Measurements from ENCODE around the gene SMPX.
"Not testable (repeated sequence)": the region's sequence is repeated elsewhere in the genome, so short reads cannot be mapped to it uniquely, and the experiment has no call there.

SMPX gene

GRCh38 chrX:21757960-21758359 is at the start of gene SMPX:
Gene SMPX (minus strand): TSS chrX:21758116. CDS start chrX:21754290, 3,826 bp downstream.
- DNase-seq = no peak

GRCh38 chrX:21806691-21807090 is 48.8 kb upstream of the SMPX start:
- no peak for DNase-seq

GRCh38 chrX:21802839-21803238 is 44.9 kb upstream of the SMPX start:
- no peak for DNase-seq

- DNase-seq = no peak
Observed at GRCh38 chrX:21802054-21802670, 44.2 kb upstream of the SMPX start.

GRCh38 chrX:21800344-21800770 is 42.4 kb upstream of the SMPX start:
- DNase-seq = no peak

- DNase-seq = no peak
Observed at GRCh38 chrX:21799767-21800166, 41.9 kb upstream of the SMPX start.

- DNase-seq = no peak
Observed at GRCh38 chrX:21798677-21799219, 40.8 kb upstream of the SMPX start.

GRCh38 chrX:21781976-21782375 is 24.1 kb upstream of the SMPX start:
- no peak for DNase-seq

GRCh38 chrX:21781525-21781924 is 23.6 kb upstream of the SMPX start:
- DNase-seq = no peak

GRCh38 chrX:21779095-21779494 is 21.2 kb upstream of the SMPX start:
- DNase-seq = no peak

- DNase-seq = no peak
Observed at GRCh38 chrX:21778236-21778635, 20.3 kb upstream of the SMPX start.

GRCh38 chrX:21775128-21775527 is 17.2 kb upstream of the SMPX start:
- DNase-seq = not testable (repeated sequence)

GRCh38 chrX:21773036-21773435 is 15.1 kb upstream of the SMPX start:
- not testable (repeated sequence) for DNase-seq

GRCh38 chrX:21770631-21771321 is 12.9 kb upstream of the SMPX start:
- DNase-seq = no peak

GRCh38 chrX:21766101-21766500 is 8.2 kb upstream of the SMPX start:
- DNase-seq = no peak

- DNase-seq = no peak
Observed at GRCh38 chrX:21764008-21764407, 6.1 kb upstream of the SMPX start.

GRCh38 chrX:21758488-21758887 is 572 bp upstream of the SMPX start:
- DNase-seq = no peak

GRCh38 chrX:21756785-21757529 is 959 bp downstream of the SMPX start:
- DNase-seq = no peak

- DNase-seq = no peak
Observed at GRCh38 chrX:21749924-21750323, 8.0 kb downstream of the SMPX start.

GRCh38 chrX:21748235-21748634 is 9.7 kb downstream of the SMPX start:
- no peak for DNase-seq

- no peak for DNase-seq
Observed at GRCh38 chrX:21747558-21747957, 10.4 kb downstream of the SMPX start.

GRCh38 chrX:21745756-21746155 is 12.2 kb downstream of the SMPX start:
- peak; percentile 47 to 49 for DNase-seq

- DNase-seq = no peak
Observed at GRCh38 chrX:21744721-21745120, 13.2 kb downstream of the SMPX start.

- no peak for DNase-seq
Observed at GRCh38 chrX:21744060-21744459, 13.9 kb downstream of the SMPX start.
